ENCODE results near the gene LYSMD1. TPM values are rescaled to one million over a fixed set of nuclear protein-coding genes. Genes with fewer than 3 reads are reported as not detected.
"Not testable (repeated sequence)": the region's sequence is repeated elsewhere in the genome, so short reads cannot be mapped to it uniquely, and the experiment has no call there.

Gene LYSMD1, protein sequence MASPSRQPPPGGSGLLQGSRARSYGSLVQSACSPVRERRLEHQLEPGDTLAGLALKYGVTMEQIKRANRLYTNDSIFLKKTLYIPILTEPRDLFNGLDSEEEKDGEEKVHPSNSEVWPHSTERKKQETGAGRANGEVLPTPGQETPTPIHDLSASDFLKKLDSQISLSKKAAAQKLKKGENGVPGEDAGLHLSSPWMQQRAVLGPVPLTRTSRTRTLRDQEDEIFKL
- 7.6 and 9.7 TPM in 2 replicates for total RNA-seq (2022)
- Bru-seq, nascent RNA: percentile 61 among the genes with signal in this experiment
- percentile 72 among the genes with signal in this experiment for BruChase-seq, experiment 1, labeled RNA remaining after a 6-hour chase
- percentile 79 among the genes with signal in this experiment for BruChase-seq, experiment 2, labeled RNA remaining after a 2-hour chase
- long read RNA-seq, partial matches to known transcripts: 0 of 1 reads
- long read RNA-seq, other reads (novel, unspliced or antisense): 1 of 1 reads

- TSS peak; percentile 77 for BruUV-seq (replicated peaks)
- Mint-ChIP-seq H3K36me3 (ENCODE audit: insufficient read depth, unreplicated experiment) (peaks cover 37% of the 10 kb centered on the region), H3K27me3 (ENCODE audit: unreplicated experiment) (no peaks in the 10 kb centered on the region), H3K27ac (ENCODE audit: unreplicated experiment) (peak within 1 kb of the TSS; percentile 96), H3K9me3 (ENCODE audit: low read depth, unreplicated experiment) (no peaks in the 10 kb centered on the region), H3K4me1 (ENCODE audit: low read depth, unreplicated experiment) (peaks cover 16% of the 10 kb centered on the region), H3K4me3 (ENCODE audit: low read depth, unreplicated experiment) (peak within 1 kb of the TSS; percentile 95)
- TF ChIP-seq CTCF (IDR thresholded peaks at IDR 0.05; ENCODE audit: unreplicated experiment): no peak
- CTCF ChIA-PET: interaction anchor here (0.5 kb wide), 1 partner anchor 66 kb away, joined by 3 read pairs; no protein-coding TSS in a partner anchor
- DNase-seq: peak; percentile 97
- intact Hi-C loops (cut with micrococcal nuclease; ENCODE audit: unreplicated experiment): no loop called here
Measured at GRCh38 chr1:151165738-151166504, at the start of gene LYSMD1, which contains the start of gene SCNM1. TSS of gene LYSMD1 (minus strand) at chr1:151165902. CDS start at chr1:151165258, 644 bp downstream. TSS of gene SCNM1 (plus strand) at chr1:151166144. CDS start at chr1:151166153, 9 bp downstream.

DNA sequence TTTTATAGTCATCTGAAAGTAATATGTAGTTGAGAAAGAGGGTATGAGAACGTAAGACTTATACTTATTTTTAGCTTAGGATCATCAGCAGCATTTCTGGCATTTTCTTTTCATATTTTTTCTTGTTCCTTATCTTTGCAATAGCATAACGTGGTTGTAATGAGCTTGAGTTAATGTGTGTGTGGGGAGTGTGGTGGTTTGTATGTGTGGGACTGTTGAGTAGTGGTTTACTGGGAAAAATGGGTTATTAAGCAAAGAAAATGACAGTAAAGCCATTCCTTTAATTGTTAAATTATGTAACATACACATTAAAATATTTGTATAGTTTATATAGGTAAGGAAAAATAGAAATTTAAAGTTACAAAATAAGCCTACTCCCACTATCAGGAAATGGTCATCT lies 47.9 kb upstream of the LYSMD1 start:
- H3K36me3 Mint-ChIP-seq (ENCODE audit: insufficient read depth, unreplicated experiment): peaks cover 68% of the 10 kb centered on the region
- no TSS peak for BruUV-seq (replicated peaks)

GRCh38 chr1:151211972-151212705 lies 46.4 kb upstream of the LYSMD1 start:
- Mint-ChIP-seq H3K4me1 (ENCODE audit: low read depth, unreplicated experiment) (peaks cover 9% of the 10 kb centered on the region), H3K27me3 (ENCODE audit: unreplicated experiment) (no peaks in the 10 kb centered on the region), H3K4me3 (ENCODE audit: low read depth, unreplicated experiment) (no peak overlapping the region), H3K9me3 (ENCODE audit: low read depth, unreplicated experiment) (no peaks in the 10 kb centered on the region), H3K27ac (ENCODE audit: unreplicated experiment) (no peak overlapping the region), H3K36me3 (ENCODE audit: insufficient read depth, unreplicated experiment) (peaks cover 73% of the 10 kb centered on the region)
- DNase-seq: no peak
- no peak for TF ChIP-seq CTCF (IDR thresholded peaks at IDR 0.05; ENCODE audit: unreplicated experiment)
- intact Hi-C loops (cut with micrococcal nuclease; ENCODE audit: unreplicated experiment): no loop called here
- BruUV-seq (replicated peaks): no TSS peak
- CTCF ChIA-PET: interaction anchor here (0.6 to 0.7 kb wide), 2 partner anchors 31 to 480 kb away, joined by 3 to 4 read pairs; no protein-coding TSS in a partner anchor

More for the DNA sequence above, 47.9 kb upstream of the LYSMD1 start:
- Mint-ChIP-seq H3K9me3 (ENCODE audit: low read depth, unreplicated experiment) (no peaks in the 10 kb centered on the region), H3K4me1 (ENCODE audit: low read depth, unreplicated experiment) (peaks cover 9% of the 10 kb centered on the region), H3K4me3 (ENCODE audit: low read depth, unreplicated experiment) (no peak overlapping the region), H3K27ac (ENCODE audit: unreplicated experiment) (no peak overlapping the region), H3K27me3 (ENCODE audit: unreplicated experiment) (no peaks in the 10 kb centered on the region)
- intact Hi-C loops (cut with micrococcal nuclease; ENCODE audit: unreplicated experiment): no loop called here
- DNase-seq: no peak
- no peak for TF ChIP-seq CTCF (IDR thresholded peaks at IDR 0.05; ENCODE audit: unreplicated experiment)
- CTCF ChIA-PET: interaction anchor here (0.6 kb wide), 1 partner anchor 253 kb away, joined by 3 read pairs; no protein-coding TSS in a partner anchor

GRCh38 chr1:151210830-151211229 lies 45.1 kb upstream of the LYSMD1 start:
- intact Hi-C loops (cut with micrococcal nuclease; ENCODE audit: unreplicated experiment): no loop called here
- Mint-ChIP-seq H3K4me1 (ENCODE audit: low read depth, unreplicated experiment) (no peaks in the 10 kb centered on the region), H3K27me3 (ENCODE audit: unreplicated experiment) (no peaks in the 10 kb centered on the region), H3K27ac (ENCODE audit: unreplicated experiment) (no peak overlapping the region), H3K4me3 (ENCODE audit: low read depth, unreplicated experiment) (no peak overlapping the region), H3K36me3 (ENCODE audit: insufficient read depth, unreplicated experiment) (peaks cover 70% of the 10 kb centered on the region), H3K9me3 (ENCODE audit: low read depth, unreplicated experiment) (no peaks in the 10 kb centered on the region)
- DNase-seq: no peak
- CTCF ChIA-PET: no interaction called here
- TF ChIP-seq CTCF (IDR thresholded peaks at IDR 0.05; ENCODE audit: unreplicated experiment): no peak
- no TSS peak for BruUV-seq (replicated peaks)

GRCh38 chr1:151205381-151205965 lies 39.8 kb upstream of the LYSMD1 start:
- Mint-ChIP-seq H3K36me3 (ENCODE audit: insufficient read depth, unreplicated experiment) (peaks cover 45% of the 10 kb centered on the region), H3K4me1 (ENCODE audit: low read depth, unreplicated experiment) (peaks cover 13% of the 10 kb centered on the region)
- H3K9me3 Mint-ChIP-seq (ENCODE audit: low read depth, unreplicated experiment); H3K27me3 Mint-ChIP-seq (ENCODE audit: unreplicated experiment); H3K27ac Mint-ChIP-seq (ENCODE audit: unreplicated experiment); intact Hi-C loops (cut with micrococcal nuclease; ENCODE audit: unreplicated experiment); DNase-seq; H3K4me3 Mint-ChIP-seq (ENCODE audit: low read depth, unreplicated experiment); BruUV-seq (replicated peaks): not testable (repeated sequence)
- CTCF ChIA-PET: interaction anchor here (0.6 kb wide), 1 partner anchor 105 kb away, joined by 9 read pairs; no protein-coding TSS in a partner anchor
